Esophagus squamous epithelium (tissue), 4 donors: ENCODE measurements around the gene RALGPS2.

ENCODE experiments used
- CTCF ChIP-seq, 6 experiments: fragments of 450-650 bp in 4 of 6; fragments of 200-600 bp in 2 of 6; sonication (generic) in 2 of 6; IDR thresholded peaks; one replicate each; pipeline ENCODE4 v1.5.1; 2016 to 2019; ENCODE audit warnings: antibody characterized with exemption in 6 of 6, mild to moderate bottlenecking in 4 of 6, moderate library complexity in 4 of 6
- POLR2A ChIP-seq, 4 donors: fragments of 450-650 bp; IDR thresholded peaks; one replicate each; pipeline ENCODE4 v1.6.1; 2017; ENCODE audit warnings: antibody characterized with exemption in 4 of 4, mild to moderate bottlenecking in 4 of 4, moderate library complexity in 3 of 4

- TF ChIP-seq CTCF (IDR thresholded peaks at IDR 0.05) = no peak
- TF ChIP-seq POLR2A (IDR thresholded peaks at IDR 0.05) = no peak
Measured at GRCh38 chr1:178679237-178679636, 45.8 kb upstream of the RALGPS2 start.
